ENCODE data around the gene DENND4A. TPM values are rescaled to one million over a fixed set of nuclear protein-coding genes. Genes with fewer than 3 reads are reported as not detected.

DENND4A gene
- total RNA-seq = 14.7 and 22.5 TPM in 2 replicates

GRCh38 chr15:65792138-65792987, at the start of gene DENND4A:
Gene DENND4A, minus strand, starts transcription at chr15:65792293. Its CDS starts 35,843 bp downstream, at chr15:65756450.

DNA sequence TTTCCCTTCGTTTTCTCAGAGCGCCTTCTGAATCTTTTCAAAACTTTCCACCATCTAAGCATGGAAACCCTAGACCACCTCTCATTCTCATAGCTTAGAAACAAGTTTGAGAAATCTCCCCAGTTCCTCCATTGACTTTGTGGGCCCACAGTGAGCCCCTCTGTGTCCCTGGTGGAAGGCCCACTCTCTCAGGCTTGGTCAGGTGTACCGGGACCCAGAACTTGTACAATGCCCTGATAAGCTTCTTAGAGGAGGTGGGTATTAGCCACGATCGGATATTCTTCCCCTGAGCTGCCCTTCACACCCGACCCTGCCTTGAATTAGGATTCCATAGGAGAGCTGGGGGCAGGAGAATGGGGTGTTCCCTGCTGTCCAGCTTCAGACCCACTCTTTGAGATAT, 170.5 kb downstream of the DENND4A start, which contains the start of gene SLC24A1:
SLC24A1 (plus strand) TSS at position 301 of the 400 bp plus-strand sequence. CDS start 2,143 bp downstream, outside the sequence.

GRCh38 chr15:65610871-65611718, 181.0 kb downstream of the DENND4A start, which contains the start of gene INTS14:
Gene INTS14, minus strand, starts transcription at chr15:65611131. Its CDS starts 3,751 bp downstream, at chr15:65607380.

Small RNA genes lying within 50 kb of the gene (small RNA-seq; reads per million reads assigned to genes)
- gene MIR4511 (ENCODE audit: low replicate concordance) (not detected), gene SNORD13E (ENCODE audit: low replicate concordance) (not detected)

Other genes with a start within 250 kb of the DENND4A start
- gene INTS14, start 181.2 kb downstream of the DENND4A start, total RNA-seq = 31.1 and 43.1 TPM in 2 replicates
- 7.2 and 8.8 TPM in 2 replicates for gene SLC24A1, start 170.4 kb downstream of the DENND4A start, total RNA-seq
- 183 and 230 TPM in 2 replicates for gene RAB11A, start 77.2 kb upstream of the DENND4A start, total RNA-seq